ENCODE data around the gene MTCL1.

GRCh38 chr18:8699948-8700347, 5.4 kb upstream of the MTCL1 start:
- no peak for TF ChIP-seq CTCF (conservative IDR thresholded peaks at IDR 0.05 in 1 of 2, IDR thresholded peaks at IDR 0.05 in 1 of 2; ENCODE audit: low read depth in 1 of 2, low read length in 2 of 2)
- no peak for TF ChIP-seq EZH2 (IDR thresholded peaks at IDR 0.05; ENCODE audit: low read length, missing control alignments)
